Right renal cortex interstitium (tissue), 3 donors: ENCODE measurements around the gene MVB12B. TPM values are rescaled to one million over a fixed set of nuclear protein-coding genes. Genes with fewer than 3 reads are reported as not detected.
"Not testable (repeated sequence)": the region's sequence is repeated elsewhere in the genome, so short reads cannot be mapped to it uniquely, and the experiment has no call there.

Experiments
- DNase-seq, 3 donors: peaks; one replicate each; pipeline ENCODE4 v3.0.0-alpha.2; 2013; ENCODE audit warnings: low read depth in 3 of 3, low spot score in 2 of 3
- polyA plus RNA-seq, 3 donors: library from polyadenylated mRNA; unstranded; fragments of 120-200 nt; gene quantifications; one replicate each; pipeline ENCODE4 v1.2.1, GENCODE V29; 2013; ENCODE audit not compliant: insufficient read length in 3 of 3

The MVB12B gene
- polyA plus RNA-seq, 3 donors: 14.5 to 17.4 (median 16.0) TPM

GRCh38 chr9:126461608-126462007 lies 135.0 kb downstream of the MVB12B start:
- no peak for DNase-seq

GRCh38 chr9:126462617-126463016 lies 136.0 kb downstream of the MVB12B start:
- no peak for DNase-seq

DNA sequence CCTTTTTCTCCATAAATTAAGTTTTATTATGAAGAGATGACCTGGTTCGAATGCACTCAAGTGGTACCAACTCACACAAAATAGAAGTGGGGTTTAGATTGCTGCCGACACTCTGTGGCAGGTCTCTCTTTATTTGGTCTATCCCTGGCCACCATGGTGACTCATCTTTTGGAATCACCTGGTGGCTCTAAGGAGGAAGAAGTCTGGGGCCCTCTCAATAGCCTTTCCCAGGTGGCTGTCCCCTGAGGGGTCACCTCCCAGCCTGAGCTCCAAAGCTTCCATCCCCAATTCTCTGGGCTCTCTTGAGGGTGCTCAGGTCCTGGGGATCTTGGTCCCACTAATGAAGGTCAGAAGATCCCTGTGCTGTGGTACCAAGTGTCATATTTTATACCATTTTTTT lies 136.8 kb downstream of the MVB12B start:
- DNase-seq: no peak

- no peak for DNase-seq
Measured at GRCh38 chr9:126464694-126465441, 138.2 kb downstream of the MVB12B start.

DNA sequence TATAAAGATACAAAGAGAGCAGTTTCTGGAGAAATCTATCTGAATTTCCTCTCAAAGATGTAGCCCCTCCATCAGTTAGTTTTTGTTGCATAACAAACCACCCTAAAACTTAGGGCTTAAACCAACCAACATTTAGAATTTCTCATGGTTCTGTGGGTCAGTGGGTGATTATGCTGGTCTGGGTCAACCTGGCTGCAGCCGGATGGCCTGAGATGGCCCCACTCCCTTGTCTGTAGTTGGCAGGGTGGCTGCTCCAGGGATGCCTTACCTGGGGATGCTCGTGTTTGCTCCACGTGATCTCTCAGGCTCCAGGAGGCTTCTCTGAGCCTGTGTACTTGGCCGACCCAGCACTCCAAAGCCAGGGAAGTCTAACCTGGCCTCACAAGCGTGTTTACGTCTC lies 139.3 kb downstream of the MVB12B start:
- DNase-seq: no peak

- DNase-seq: no peak
Measured at GRCh38 chr9:126468141-126468825, 141.7 kb downstream of the MVB12B start.

DNA sequence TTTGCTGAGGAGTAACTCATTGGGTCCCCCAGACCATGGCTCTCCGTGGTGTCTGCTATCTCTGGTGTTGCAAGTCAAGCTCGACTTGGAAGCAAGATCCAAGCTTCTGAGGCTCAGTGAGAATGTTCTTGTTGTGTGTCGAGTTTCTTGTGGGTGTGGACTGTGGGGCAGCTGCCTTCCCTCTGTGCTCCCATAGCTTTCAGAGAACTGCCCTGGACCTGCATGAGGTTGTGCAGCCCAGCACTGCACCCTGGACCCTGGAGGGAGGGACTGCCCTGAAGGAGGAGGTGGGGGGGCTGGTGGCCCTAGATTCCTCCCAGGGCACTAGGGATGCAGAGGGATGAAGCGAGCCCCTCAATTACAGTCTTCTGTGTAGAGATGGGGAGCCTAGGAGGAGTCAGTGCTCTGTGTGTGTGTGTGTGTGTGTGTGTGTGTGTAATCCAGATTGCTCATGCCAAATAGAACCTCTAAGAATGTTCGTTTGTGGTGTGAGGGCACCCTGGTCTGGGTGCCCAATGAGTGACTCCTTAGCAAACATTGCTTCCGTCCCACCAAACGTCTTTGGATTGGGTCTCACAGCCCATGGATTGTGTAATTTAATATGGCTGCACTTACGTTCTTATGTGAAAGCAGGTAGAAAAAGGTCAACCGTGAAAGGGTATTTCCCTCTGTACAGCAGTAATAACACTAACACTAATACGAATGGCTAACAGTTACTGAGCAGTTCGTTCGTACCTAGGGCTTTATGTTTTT lies 143.8 kb downstream of the MVB12B start:
- no peak for DNase-seq

DNA sequence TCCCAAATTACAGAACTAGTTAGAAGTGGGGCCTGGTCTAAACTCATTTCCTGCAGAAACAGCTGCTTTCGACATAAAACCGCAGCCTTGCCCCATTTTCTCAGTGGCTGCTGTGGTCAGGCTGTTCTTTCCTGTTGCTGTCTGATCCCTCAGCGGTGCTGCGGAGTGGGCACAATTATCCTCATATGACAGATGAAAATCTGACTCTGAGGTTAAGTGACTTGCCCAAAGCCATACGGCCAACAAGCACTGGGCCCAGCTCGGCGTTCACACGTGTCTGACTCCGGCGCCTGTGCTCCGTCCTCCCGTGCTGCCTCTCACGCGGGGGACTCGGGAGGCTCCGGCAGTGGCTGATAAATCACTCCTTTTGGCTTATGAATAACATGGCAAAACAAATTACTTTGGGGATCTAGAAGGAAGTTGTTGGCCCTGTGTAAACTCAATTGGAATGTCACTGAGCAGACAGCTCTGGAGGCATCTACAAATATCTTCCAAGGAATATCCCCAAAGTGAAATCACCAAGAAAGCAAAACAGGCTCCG lies 144.5 kb downstream of the MVB12B start:
- no peak for DNase-seq

DNA sequence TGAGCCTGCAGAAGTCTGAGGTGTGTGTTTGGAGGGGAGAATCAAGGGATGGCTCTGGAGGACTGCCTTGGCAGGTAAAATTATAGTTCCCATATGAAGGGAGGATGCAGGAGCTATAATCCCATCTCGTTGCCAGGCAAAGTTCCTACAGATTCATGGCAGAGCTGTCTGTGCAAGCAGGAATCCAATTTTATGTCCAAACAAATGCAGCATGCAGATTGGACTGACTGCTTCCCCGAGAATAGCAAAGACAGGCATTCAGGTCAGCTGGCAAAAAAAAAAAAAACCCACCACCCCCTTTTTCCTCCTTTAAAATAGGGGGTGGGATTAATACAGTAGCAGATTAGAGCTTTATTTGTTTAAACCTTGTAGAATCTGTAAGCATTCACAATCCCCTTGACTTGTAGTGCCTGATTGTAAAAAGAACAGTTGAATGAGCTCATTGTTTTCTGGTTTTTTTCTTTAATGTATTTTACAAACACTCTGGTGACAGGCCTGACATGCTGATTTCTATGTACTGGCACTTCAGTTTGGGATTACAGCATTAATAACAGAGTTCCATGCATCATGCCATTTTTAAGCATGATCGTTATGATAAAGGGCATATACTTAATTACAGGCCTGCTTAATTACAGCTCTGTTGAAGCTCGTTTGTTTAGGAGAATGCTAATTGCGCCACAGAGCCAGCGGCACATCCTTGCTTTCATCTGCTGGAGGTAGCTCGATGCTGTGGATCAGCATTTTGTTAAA lies 145.7 kb downstream of the MVB12B start:
- DNase-seq: no peak

DNA sequence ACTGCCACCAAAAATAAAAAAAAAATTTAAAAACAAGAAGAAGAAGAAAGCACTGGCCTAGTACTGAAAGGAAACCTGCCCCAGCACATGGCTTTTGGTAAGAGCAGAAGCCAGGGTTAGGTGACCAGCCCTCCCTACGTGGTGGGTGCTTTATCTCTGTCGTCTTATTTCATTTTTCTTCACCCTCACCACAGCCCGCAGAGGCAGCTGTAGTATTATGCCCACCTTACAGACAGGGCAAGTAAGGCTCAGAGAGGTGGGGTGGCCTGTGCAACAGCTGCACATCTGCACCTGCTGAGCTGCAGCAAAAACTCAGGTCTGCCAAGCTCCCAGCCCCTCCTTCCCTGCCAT lies 146.3 kb downstream of the MVB12B start:
- no peak for DNase-seq

DNA sequence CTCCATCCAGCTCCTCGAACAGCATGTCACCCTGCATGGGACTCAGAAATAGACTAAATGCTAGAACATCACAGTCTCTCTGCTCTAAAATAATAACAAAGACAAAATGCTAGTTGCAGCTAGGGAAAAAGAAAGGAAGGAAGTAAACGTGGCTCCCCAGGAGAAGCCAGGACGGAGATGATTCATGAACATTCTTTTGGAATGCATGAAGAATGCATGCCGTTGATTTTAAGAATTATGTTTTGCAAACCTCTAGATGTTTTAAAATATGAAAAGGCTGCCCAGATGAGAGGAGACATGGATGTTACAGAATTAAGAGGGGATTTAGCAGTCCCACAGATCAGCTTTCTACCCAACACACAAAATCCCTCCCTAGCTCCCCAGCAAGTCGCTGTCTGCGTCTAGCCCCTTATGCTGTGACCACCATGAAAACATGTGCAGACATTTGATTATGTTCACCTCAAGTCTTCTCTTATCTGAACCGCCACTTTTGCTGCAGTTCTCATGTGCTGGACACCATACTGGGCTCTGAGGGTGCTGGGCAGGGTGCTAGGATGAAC lies 147.7 kb downstream of the MVB12B start:
- no peak for DNase-seq

DNA sequence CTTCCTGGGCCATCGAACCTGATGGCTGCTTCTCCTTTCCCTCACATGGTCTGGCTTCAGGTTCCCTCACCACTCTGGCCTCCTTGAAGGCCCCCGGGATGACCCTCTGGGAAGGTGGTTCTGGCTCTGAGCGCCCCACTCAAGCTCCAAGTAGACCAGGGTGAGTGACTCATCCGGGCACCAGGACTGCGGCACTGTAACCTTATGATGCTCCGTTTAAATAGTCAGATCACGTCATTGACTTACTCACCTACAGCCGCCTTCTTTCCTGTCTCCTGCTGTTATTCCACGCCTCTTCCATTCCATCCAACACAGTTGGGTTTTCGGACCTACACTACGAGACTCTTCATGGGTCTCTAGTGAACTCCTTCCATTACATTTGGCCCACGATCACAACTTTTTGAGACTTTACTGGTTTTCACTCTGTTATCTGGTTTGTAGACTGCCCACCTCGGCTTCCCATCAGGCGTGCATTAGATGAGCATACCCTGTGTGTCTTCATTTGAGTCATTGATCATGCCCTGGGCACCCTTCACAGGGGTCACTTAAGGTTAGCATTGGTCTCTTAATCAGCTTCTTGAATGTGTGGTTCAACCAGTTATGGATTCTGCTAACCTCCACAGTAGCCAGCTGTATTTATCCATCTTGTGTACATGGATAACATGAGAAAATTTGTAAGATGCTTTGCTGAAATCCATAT lies 148.3 kb downstream of the MVB12B start:
- no peak for DNase-seq

GRCh38 chr9:126475933-126476555 lies 149.4 kb downstream of the MVB12B start:
- DNase-seq: no peak

- not testable (repeated sequence) for DNase-seq
Measured at GRCh38 chr9:126477432-126477831, 150.8 kb downstream of the MVB12B start.

- no peak for DNase-seq
Measured at GRCh38 chr9:126478216-126478981, 151.8 kb downstream of the MVB12B start.

- DNase-seq: no peak
Measured at GRCh38 chr9:126479515-126479914, 152.9 kb downstream of the MVB12B start.

- no peak for DNase-seq
Measured at GRCh38 chr9:126480813-126481212, 154.2 kb downstream of the MVB12B start.

- DNase-seq: no peak
Measured at GRCh38 chr9:126481862-126482261, 155.2 kb downstream of the MVB12B start.
